CD4-positive, alpha-beta T cell treated with Interleukin-6 at 100 ng/mL for 8 hours (primary cell): ENCODE data around the gene SMR3A.

Experiments
- DNase-seq: peaks from one replicate; pipeline ENCODE4 v3.0.0-alpha.2; 2020; ENCODE audit warnings: mixed read lengths, low spot score

Gene SMR3A

GRCh38 chr4:70360460-70360859, at the start of gene SMR3A:
Gene SMR3A (plus strand): TSS chr4:70360760. CDS start chr4:70362116, 1,356 bp downstream.
- DNase-seq, result no peak

- no peak for DNase-seq
These were observed 46.8 kb upstream of the SMR3A start for GRCh38 chr4:70313736-70314135.

- no peak for DNase-seq
These were observed 44.6 kb upstream of the SMR3A start for GRCh38 chr4:70315928-70316327.

- DNase-seq, result no peak
These were observed 34.5 kb upstream of the SMR3A start for GRCh38 chr4:70326052-70326451.

GRCh38 chr4:70334681-70335080, 25.9 kb upstream of the SMR3A start, which contains the start of gene CABS1:
Gene CABS1 (plus strand): TSS chr4:70334981. CDS start chr4:70335040, 59 bp downstream.
- no peak for DNase-seq

DNA sequence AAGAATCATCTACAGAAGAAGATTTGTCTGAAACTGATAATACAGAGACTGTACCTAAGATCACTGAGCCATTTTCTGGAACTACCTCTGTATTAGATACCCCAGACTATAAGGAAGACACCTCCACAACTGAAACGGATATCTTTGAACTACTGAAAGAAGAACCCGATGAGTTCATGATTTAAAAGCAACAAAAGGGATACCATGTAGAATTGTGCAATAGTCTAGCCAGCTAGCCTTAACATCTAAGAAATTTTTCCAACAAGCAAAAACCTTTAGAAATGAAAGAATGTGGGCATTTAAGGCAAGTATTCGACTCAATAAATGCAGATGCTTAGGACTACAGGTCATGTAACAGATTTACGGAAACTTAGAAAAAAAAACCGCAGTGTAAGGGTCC, 24.5 kb upstream of the SMR3A start:
- DNase-seq, result no peak

DNA sequence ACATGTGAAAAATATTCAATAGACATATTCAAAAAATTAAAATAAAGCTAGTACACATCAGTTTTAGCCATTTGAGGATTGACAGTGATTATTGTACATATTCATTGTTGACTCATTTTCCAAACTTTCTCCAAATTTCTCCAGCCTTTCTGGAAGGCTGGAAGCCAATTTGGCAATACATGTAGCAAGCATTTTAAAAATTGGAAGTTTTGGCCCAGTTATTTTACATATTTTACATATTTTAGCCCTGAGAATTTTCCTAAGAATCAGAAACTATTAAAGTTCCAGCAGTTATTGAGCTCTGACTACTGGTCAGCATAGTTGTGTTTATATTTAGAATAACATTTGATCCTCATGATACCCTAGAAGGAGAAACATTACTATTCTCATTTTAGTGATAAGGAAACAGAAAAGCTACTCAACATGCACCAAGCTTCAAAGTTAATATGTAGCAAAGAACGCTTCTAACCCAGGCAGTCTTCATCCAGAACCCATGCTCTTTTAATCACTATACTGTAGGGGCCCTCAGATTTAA, 22.6 kb upstream of the SMR3A start:
- no peak for DNase-seq

DNA sequence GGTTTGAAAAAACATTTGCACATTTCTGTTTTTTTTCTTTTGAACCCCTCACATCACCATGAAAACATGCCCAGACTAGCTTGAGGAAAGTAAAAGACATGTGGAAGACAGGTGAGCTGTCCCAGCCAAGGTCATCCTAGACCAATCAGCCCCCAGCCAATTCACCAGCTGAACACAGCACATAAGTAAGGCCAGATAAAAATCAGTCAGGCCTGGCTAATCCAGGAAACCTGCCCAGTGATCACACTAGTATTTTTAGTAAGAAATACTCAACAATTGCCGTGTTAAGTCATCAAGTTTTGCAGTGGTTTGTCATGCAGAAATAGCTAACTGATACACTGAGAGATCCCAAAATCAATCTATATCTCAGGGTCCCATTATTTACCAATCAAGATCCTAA, 4.4 kb upstream of the SMR3A start:
- DNase-seq, result no peak

DNA sequence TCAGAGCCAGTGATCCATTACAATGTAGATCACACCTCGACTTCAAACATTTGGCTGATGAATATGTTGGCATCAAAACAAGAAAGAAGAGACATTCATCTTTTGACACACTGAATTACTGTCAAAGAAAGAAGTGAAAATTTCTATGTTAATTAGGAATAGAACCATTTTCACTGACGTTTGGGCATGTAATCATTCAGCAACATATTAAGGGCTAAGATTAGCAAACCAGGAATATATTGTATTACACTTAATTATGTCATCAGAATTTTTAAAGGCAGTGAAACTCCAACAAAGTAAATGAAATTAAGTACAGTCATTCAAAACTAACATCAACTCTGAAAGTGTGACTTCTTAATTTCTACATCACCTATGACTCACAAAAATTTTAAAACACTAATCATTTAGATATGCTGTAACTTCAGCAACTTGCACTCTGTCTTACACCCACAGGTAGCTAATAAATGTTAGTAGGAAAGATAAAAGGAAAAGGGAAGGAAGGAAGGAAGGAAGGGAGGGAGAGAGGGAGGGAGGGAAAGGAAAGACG, 1.4 kb upstream of the SMR3A start:
- DNase-seq, result no peak

- DNase-seq, result no peak
These were observed 3.4 kb downstream of the SMR3A start for GRCh38 chr4:70364002-70364401.

DNA sequence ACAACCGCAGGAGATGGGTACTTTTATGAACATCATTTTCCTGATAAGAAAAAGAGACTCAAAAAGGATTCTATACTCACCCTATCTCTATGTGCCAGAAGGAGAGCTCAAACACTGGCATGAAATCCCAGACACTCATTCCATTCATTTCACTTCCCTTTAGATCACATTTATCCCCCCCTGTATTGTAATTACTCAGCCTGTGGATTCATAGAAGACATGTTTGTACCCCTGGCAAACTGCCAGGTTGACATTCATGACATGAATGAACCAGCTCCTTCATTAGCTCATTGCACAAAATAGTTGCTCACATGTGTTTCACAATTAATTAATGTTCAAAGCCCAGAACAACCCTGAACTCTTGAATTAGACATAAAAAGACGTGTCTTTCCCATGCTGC, 4.9 kb downstream of the SMR3A start:
- DNase-seq, result no peak

- no peak for DNase-seq
These were observed 7.3 kb downstream of the SMR3A start for GRCh38 chr4:70367813-70368212.

- DNase-seq, result no peak
These were observed 11.4 kb downstream of the SMR3A start for GRCh38 chr4:70371987-70372386.

GRCh38 chr4:70372760-70373159, 12.2 kb downstream of the SMR3A start:
- no peak for DNase-seq

- no peak for DNase-seq
These were observed 20.0 kb downstream of the SMR3A start for GRCh38 chr4:70380578-70380977.

- no peak for DNase-seq
These were observed 22.2 kb downstream of the SMR3A start, which contains the start of gene SMR3B for GRCh38 chr4:70382691-70383181. Gene SMR3B (plus strand): TSS chr4:70383131. CDS start chr4:70384511, 1,380 bp downstream.

GRCh38 chr4:70392057-70392776, 31.7 kb downstream of the SMR3A start:
- DNase-seq, result no peak

- no peak for DNase-seq
These were observed 37.0 kb downstream of the SMR3A start, which contains the start of gene OPRPN for GRCh38 chr4:70397580-70397979. Gene OPRPN (plus strand): TSS chr4:70397940. CDS start chr4:70399286, 1,346 bp downstream.

GRCh38 chr4:70399319-70399718, 38.8 kb downstream of the SMR3A start:
- DNase-seq, result no peak

DNA sequence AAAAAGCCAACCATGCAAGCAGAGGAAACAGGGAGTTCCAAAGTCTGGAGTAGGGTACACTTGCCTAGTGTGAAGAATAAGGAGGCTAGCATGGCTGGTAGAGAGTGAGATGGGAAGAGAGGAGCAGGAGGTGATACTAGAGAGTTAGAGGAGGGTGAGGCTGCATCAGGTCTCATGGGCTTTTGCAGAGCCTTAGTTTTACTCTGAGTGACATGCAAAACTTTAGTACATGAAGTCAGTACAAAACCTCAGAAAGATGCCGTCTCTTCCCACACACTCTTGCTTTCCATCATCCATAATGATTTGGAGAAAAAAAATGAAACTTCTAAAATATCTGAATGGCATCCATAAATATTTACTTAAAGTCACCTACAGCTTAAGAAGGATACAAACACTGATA, 42.2 kb downstream of the SMR3A start:
- DNase-seq, result no peak

DNA sequence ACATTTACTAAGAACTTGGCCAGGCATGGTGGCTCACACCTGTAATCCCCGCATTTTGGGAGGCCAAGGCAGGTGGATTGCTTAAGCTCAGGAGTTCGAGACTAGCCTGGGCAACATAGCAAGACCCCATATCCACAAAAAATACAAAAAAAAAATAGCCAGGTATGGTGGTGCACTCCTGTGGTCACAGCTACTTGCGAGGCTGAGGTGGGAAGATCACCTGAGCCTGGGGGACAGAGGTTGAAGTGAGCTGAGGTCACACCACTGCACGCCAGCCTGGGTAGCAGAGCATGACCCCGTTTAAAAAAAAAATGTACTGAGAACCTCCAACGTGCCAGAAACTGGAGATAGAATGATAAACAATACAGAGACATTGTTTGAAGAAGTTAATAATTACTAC, 45.2 kb downstream of the SMR3A start:
- no peak for DNase-seq
